K562 (cell line): ENCODE measurements around the gene HOXB6. TPM values are rescaled to one million over a fixed set of nuclear protein-coding genes. Genes with fewer than 3 reads are reported as not detected.
A peak's percentile ranks its signal among the peaks of the same experiment; 100 is the strongest.

ENCODE experiments used
- ATAC-seq: fragments of 200-7000 bp; cut with Tn5 transposase; 3 replicates; pipeline ENCODE4 v1.9.1; 2020; ENCODE audit warnings: moderate library complexity
- BruUV-seq: library from RNA; stranded (reverse); fragments of 400-500 nt; replicated peaks from 2 replicates; lab custom pipeline; 2021; lab: Mats Ljungman, UMichigan
- CTCF ChIA-PET: fragments of 300-600 bp; formaldehyde crosslinking; extraction: SDS; loops from one replicate; lab custom pipeline; 2021; ENCODE audit warnings: low intra/inter-chr PET ratio; lab: Yijun Ruan, JAX
- POLR2A ChIA-PET: fragments of 300-600, 350-650 bp; sonication (Branson Sonifier 250); formaldehyde crosslinking; extraction: SDS; loops from one replicate; lab custom pipeline; 2021; ENCODE audit warnings: antibody characterized with exemption, inconsistent platforms; lab: Yijun Ruan, JAX
- DNase-seq, 4 experiments: peaks; one replicate each; pipeline versions ENCODE4 v3.0.0 to v3.0.0-alpha.2; 2011 to 2018; ENCODE audit warnings: low spot score in 3 of 4, mixed read lengths in 3 of 4; ENCODE audit errors: extremely low read depth in 1 of 4
- FAIRE-seq: peaks from 2 replicates; lab custom pipeline; 2011; peaks lifted over from hg19 to GRCh38; lab: Jason Lieb, UNC
- H2AFZ ChIP-seq: 2 replicates; pipeline ENCODE4 v1.6.0; 2011; ENCODE audit warnings: low read depth, low read length, control low read depth, inconsistent platforms
- H3K27ac ChIP-seq: fragments of 200-600 bp; 3 replicates; pipeline ENCODE4 v1.8.0; 2011; ENCODE audit warnings: low read depth, mild to moderate bottlenecking, control low read depth, inconsistent platforms, low read length, moderate library complexity, mixed read lengths; ENCODE audit errors: extremely low read depth
- H3K27me3 ChIP-seq, 2 experiments: fragments of 300-600 bp in 1 of 2; 2 replicates in 1 of 2; 3 replicates in 1 of 2; pipeline versions ENCODE4 v1.6.0 to v1.8.0; 2011; ENCODE audit warnings: inconsistent platforms in 2 of 2, low read length in 2 of 2, mild to moderate bottlenecking in 1 of 2, mixed read lengths in 1 of 2, moderate library complexity in 1 of 2; ENCODE audit not compliant: control insufficient read depth in 2 of 2, insufficient read depth in 2 of 2
- H3K36me3 ChIP-seq: fragments of 300-600 bp; 3 replicates; pipeline ENCODE4 v1.8.0; 2011; ENCODE audit warnings: mild to moderate bottlenecking, low read length, inconsistent platforms; ENCODE audit not compliant: control insufficient read depth, insufficient read depth
- H3K4me1 ChIP-seq, 2 experiments: fragments of 200-600 bp in 1 of 2; replicated peaks in 1 of 2; 2 replicates in 1 of 2; 3 replicates in 1 of 2; pipeline versions ENCODE4 v1.5.1 to v1.8.0; 2011; ENCODE audit warnings: inconsistent platforms in 2 of 2, low read length in 2 of 2, mild to moderate bottlenecking in 1 of 2, mixed read lengths in 1 of 2, moderate library complexity in 1 of 2; ENCODE audit not compliant: control insufficient read depth in 2 of 2, insufficient read depth in 2 of 2
- H3K4me2 ChIP-seq: 2 replicates; pipeline ENCODE4 v1.6.1; 2011; ENCODE audit warnings: low read length, control low read depth, inconsistent platforms, mixed read lengths; ENCODE audit not compliant: insufficient read depth
- H3K4me3 ChIP-seq: fragments of 200-600 bp; sonication (generic), shearing (Covaris generic); 2 replicates; pipeline ENCODE4 v1.5.1; 2016; ENCODE audit warnings: control low read depth, inconsistent platforms
- H3K79me2 ChIP-seq: fragments of 200-600 bp; 3 replicates; pipeline ENCODE4 v1.8.0; 2011; ENCODE audit warnings: low read length, inconsistent platforms; ENCODE audit not compliant: control insufficient read depth, insufficient read depth
- H3K9ac ChIP-seq, 2 experiments: 2 replicates each; pipeline versions ENCODE4 v1.6.0 to v1.6.1; 2011; ENCODE audit warnings: low read depth in 2 of 2, low read length in 2 of 2, control low read depth in 1 of 2, inconsistent platforms in 1 of 2, mild to moderate bottlenecking in 1 of 2, mixed read lengths in 1 of 2; ENCODE audit not compliant: insufficient read depth in 1 of 2
- H3K9me1 ChIP-seq: one replicate; pipeline ENCODE4 v1.6.0; 2011; ENCODE audit warnings: inconsistent platforms, mild to moderate bottlenecking, low read length, moderate library complexity; ENCODE audit not compliant: control insufficient read depth, insufficient read depth
- H3K9me3 ChIP-seq: replicated peaks from 2 replicates; pipeline ENCODE4 v1.5.1; 2011; ENCODE audit warnings: low read depth, low read length, inconsistent platforms; ENCODE audit not compliant: control insufficient read depth, insufficient read depth
- H4K20me1 ChIP-seq: replicated peaks from 2 replicates; pipeline ENCODE4 v1.6.1; 2011; ENCODE audit warnings: low read length, inconsistent platforms, mixed read lengths; ENCODE audit not compliant: control insufficient read depth, insufficient read depth
- CBFA2T3 ChIP-seq: fragments of 450-650 bp; IDR thresholded peaks from 2 replicates; pipeline ENCODE4 v1.6.1; 2017
- FOS ChIP-seq: IDR thresholded peaks from 3 replicates; pipeline ENCODE4 v1.6.1; 2011; ENCODE audit not compliant: insufficient read length; ENCODE audit errors: extremely low read depth
- HNRNPK ChIP-seq: fragments of 200-400 bp; formaldehyde crosslinking; IDR thresholded peaks from one replicate; pipeline ENCODE4 v1.6.1; 2018; ENCODE audit warnings: mild to moderate bottlenecking, low read depth, low read length; ENCODE audit not compliant: poor library complexity, severe bottlenecking
- KAT7 ChIP-seq: sonication (generic); formaldehyde crosslinking; IDR thresholded peaks from 2 replicates; pipeline ENCODE4 v1.8.0; 2022; ENCODE audit warnings: missing genetic modification reagents, mild to moderate bottlenecking, borderline replicate concordance
- SLC30A9 ChIP-seq: fragments of 250-450 bp; sonication (Bioruptor Pico); IDR thresholded peaks from 2 replicates; pipeline ENCODE4 v1.8.0; 2022; ENCODE audit warnings: mild to moderate bottlenecking, moderate library complexity
- SRSF7 ChIP-seq: fragments of 200-400 bp; formaldehyde crosslinking; optimal IDR thresholded peaks from 2 replicates; pipeline ENCODE3; 2017; ENCODE audit warnings: mild to moderate bottlenecking, low read depth, low read length
- TAL1 ChIP-seq: fragments of 450-650 bp; IDR thresholded peaks from 2 replicates; pipeline ENCODE4 v1.6.1; 2016; ENCODE audit warnings: mild to moderate bottlenecking
- TBP ChIP-seq: optimal IDR thresholded peaks from 2 replicates; pipeline ENCODE3; 2011; ENCODE audit warnings: low read depth, low read length, improper control_type of control experiment
- ZNF41 ChIP-seq: fragments of 250-450 bp; sonication (Bioruptor Pico); conservative IDR thresholded peaks from 2 replicates; pipeline ENCODE4 v1.4.0; 2020; ENCODE audit warnings: mild to moderate bottlenecking
- WGBS: fragments of 100-300 bp; shearing (Covaris generic); methylation state at CpG from one replicate; pipeline ENCODE4 v1.1.6; 2016; ENCODE audit warnings: low coverage, mixed read lengths; ENCODE audit not compliant: insufficient coverage; ENCODE audit errors: missing lambda C conversion rate; 5-methylcytosine and 5-hydroxymethylcytosine counted together
- in situ Hi-C: fragments of 300-500 bp; cut with MboI; formaldehyde crosslinking; loops from 4 replicates; pipeline ENCODE4 v1.15.0; 2018; ENCODE audit warnings: inconsistent platforms, mixed read lengths
- intact Hi-C: fragments of 100-400 bp; cut with micrococcal nuclease; formaldehyde crosslinking; loops from 2 replicates; pipeline ENCODE4 v1.14.2; 2022
- polyA plus RNA-seq, 8 experiments: library from polyadenylated mRNA; depleted of rRNA in 4 of 8; stranded (reverse) in 5 of 8; unstranded in 3 of 8; fragments of >200 nt; fragmentation: Nextera tagmentation in 2 of 8; fragmentation: Illumina TruSeq in 1 of 8; extraction: Ambion mirVana in 2 of 8; extraction: Trizol in 1 of 8; gene quantifications; 2 replicates each; pipeline versions ENCODE4 v1.2.1 to v1.2.3, GENCODE V29; 2011 to 2014; ENCODE audit warnings: inconsistent platforms in 1 of 8, missing spikeins in 1 of 8
- total RNA-seq, 7 experiments: library from RNA; depleted of rRNA in 6 of 7; stranded (reverse); fragments of >200 nt in 6 of 7; fragmentation: Illumina TruSeq in 2 of 7; extraction: Trizol in 2 of 7; gene quantifications; 2 replicates each; pipeline versions ENCODE4 v1.2.1 to v1.2.3, GENCODE V29; 2011 to 2021; ENCODE audit warnings: low replicate concordance in 1 of 7
- TF ChIP-seq, protein P1 (sequence below): fragments of 250-450 bp; sonication (Bioruptor Pico); IDR thresholded peaks from 2 replicates; pipeline ENCODE4 v1.5.0; 2020; ENCODE audit warnings: mild to moderate bottlenecking, borderline replicate concordance
- TF ChIP-seq, protein P2 (sequence below): IDR thresholded peaks from 2 replicates; pipeline ENCODE4 v1.6.1; 2011; ENCODE audit not compliant: insufficient read length; ENCODE audit errors: extremely low read depth

Gene HOXB6
- total and polyA plus RNA-seq, 9 of the 15 experiments (the other 6 are each of a cell fraction or from before 2014, with no cell fraction given): 1.2 to 14.8 (median 4.9) TPM

DNA sequence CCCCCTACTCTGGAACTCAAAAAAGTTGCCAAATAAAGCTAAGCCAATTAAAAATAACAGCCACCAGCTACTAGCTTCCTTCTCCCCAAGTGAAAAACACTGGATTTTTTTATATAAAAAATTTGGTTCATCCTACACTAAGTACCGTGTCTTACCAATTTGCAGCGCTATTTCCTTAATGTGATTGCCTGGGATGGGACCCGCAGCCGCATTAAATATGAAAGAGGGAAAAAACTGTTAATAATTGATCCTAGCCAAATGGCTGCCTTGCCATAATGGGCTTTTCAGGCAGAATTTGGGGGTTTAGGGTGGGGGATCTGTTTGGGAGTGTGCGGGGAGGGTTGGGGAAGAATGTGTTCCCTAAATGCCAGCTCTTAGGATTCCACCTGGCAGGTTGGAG is 19.3 kb upstream of the HOXB6 start:
- TF ChIP-seq KAT7 (CRISPR knock-in tag): 0 out of 2 replicates have a peak, but pooled peaks have one; percentile 40
- TF ChIP-seq ZNF41 (CRISPR knock-in tag): no peak
- TF ChIP-seq, all 486 proteins: peak for 1
- H3K27me3 ChIP-seq: no peaks in the 10 kb centered on the region
- peak overlapping the region; percentile 99 to 100 for H3K9ac ChIP-seq
- ChIA-PET CTCF (interaction anchor here (0.6 kb wide), 1 partner anchor 197 kb away, joined by 4 read pairs; no protein-coding TSS in a partner anchor), POLR2A (interaction anchor here (0.6 to 4.0 kb wide), 16 partner anchors 8 to 574 kb away, joined by 3 to 43 read pairs (median 4); partner anchors contain the start of genes HOXB5 and SNX11)
- H3K79me2 ChIP-seq: peaks cover 94% of the 10 kb centered on the region
- FAIRE-seq (no peak), ATAC-seq (no peak), DNase-seq (no peak)
- WGBS: 2% methylated on average over 5 of the region's 5 CpGs
- H2AFZ ChIP-seq: no peak overlapping the region
- intact Hi-C loops: no loop called here
- peaks cover 51% of the 10 kb centered on the region for H4K20me1 ChIP-seq
- peak overlapping the region; percentile 97 for H3K4me3 ChIP-seq
- H3K4me1 ChIP-seq: peaks cover 51 to 65% of the 10 kb centered on the region in 2 experiments
- H3K4me2 ChIP-seq: peak overlapping the region; percentile 65
- peak overlapping the region; percentile 99 for H3K27ac ChIP-seq
- BruUV-seq: no TSS peak
- no peaks in the 10 kb centered on the region for H3K9me1 ChIP-seq
- peaks cover 51% of the 10 kb centered on the region for H3K36me3 ChIP-seq
- in situ Hi-C loops: loop anchor here (10.0 kb wide), 1 partner anchor 589 kb away; the partner anchor contains the start of gene COPZ2
- H3K9me3 ChIP-seq: no peaks in the 10 kb centered on the region

DNA sequence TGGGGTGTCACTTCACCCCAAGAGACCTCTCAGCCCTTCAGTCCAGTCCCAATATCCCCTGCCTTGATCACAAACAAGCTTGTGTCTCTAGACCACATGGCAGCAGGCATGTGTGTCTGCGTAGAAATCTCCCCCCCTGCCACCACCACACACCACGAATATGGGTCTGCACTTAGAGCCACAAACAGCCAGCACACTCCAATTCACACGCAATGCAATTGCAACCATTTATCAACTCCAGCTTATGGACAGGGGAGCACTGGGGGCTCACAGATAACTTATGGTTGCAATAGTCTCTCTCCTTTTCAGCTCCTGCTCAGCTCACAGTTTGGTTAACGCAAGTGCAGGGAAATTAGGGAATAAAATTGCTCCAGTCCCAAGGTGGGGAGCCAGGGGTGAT is 18.8 kb upstream of the HOXB6 start:
- ChIA-PET POLR2A (interaction anchor here (0.6 to 3.3 kb wide), 14 partner anchors 9 to 573 kb away, joined by 3 to 21 read pairs (median 4); partner anchors contain the start of genes HOXB5 and SNX11), CTCF (interaction anchor here (0.6 kb wide), 1 partner anchor 198 kb away, joined by 4 read pairs; no protein-coding TSS in a partner anchor)
- no peaks in the 10 kb centered on the region for H3K9me3 ChIP-seq
- H3K27me3 ChIP-seq: no peaks in the 10 kb centered on the region
- H2AFZ ChIP-seq: no peak overlapping the region
- peak overlapping the region; percentile 97 for H3K4me3 ChIP-seq
- in situ Hi-C loops: loop anchor here (10.0 kb wide), 1 partner anchor 589 kb away; the partner anchor contains the start of gene COPZ2
- peak overlapping the region; percentile 87 to 100; a peak in 3 of 4 replicates for H3K9ac ChIP-seq
- peaks cover 51% of the 10 kb centered on the region for H4K20me1 ChIP-seq
- H3K4me2 ChIP-seq: peak overlapping the region; percentile 65
- intact Hi-C loops: no loop called here
- peaks cover 46 to 65% of the 10 kb centered on the region in 2 experiments for H3K4me1 ChIP-seq
- peaks cover 51% of the 10 kb centered on the region for H3K36me3 ChIP-seq
- peaks cover 91% of the 10 kb centered on the region for H3K79me2 ChIP-seq
- ATAC-seq (no peak), DNase-seq (peak in 1 of 4 experiments; percentile 60), FAIRE-seq (no peak)
- peak overlapping the region; percentile 99 for H3K27ac ChIP-seq
- 0% methylated on average over 4 of the region's 4 CpGs for WGBS
- BruUV-seq: no TSS peak
- H3K9me1 ChIP-seq: no peaks in the 10 kb centered on the region
- TF ChIP-seq TAL1: peak; percentile 77
- TF ChIP-seq CBFA2T3: peak; percentile 73
- no peak for TF ChIP-seq SRSF7
- TF ChIP-seq, protein P1, sequence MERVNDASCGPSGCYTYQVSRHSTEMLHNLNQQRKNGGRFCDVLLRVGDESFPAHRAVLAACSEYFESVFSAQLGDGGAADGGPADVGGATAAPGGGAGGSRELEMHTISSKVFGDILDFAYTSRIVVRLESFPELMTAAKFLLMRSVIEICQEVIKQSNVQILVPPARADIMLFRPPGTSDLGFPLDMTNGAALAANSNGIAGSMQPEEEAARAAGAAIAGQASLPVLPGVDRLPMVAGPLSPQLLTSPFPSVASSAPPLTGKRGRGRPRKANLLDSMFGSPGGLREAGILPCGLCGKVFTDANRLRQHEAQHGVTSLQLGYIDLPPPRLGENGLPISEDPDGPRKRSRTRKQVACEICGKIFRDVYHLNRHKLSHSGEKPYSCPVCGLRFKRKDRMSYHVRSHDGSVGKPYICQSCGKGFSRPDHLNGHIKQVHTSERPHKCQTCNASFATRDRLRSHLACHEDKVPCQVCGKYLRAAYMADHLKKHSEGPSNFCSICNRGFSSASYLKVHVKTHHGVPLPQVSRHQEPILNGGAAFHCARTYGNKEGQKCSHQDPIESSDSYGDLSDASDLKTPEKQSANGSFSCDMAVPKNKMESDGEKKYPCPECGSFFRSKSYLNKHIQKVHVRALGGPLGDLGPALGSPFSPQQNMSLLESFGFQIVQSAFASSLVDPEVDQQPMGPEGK: no peak
- no peak for TF ChIP-seq SLC30A9 (CRISPR knock-in tag)
- TF ChIP-seq HNRNPK: no peak
- no peak for TF ChIP-seq FOS
- peak; percentile 30 for TF ChIP-seq TBP
- TF ChIP-seq, protein P2, sequence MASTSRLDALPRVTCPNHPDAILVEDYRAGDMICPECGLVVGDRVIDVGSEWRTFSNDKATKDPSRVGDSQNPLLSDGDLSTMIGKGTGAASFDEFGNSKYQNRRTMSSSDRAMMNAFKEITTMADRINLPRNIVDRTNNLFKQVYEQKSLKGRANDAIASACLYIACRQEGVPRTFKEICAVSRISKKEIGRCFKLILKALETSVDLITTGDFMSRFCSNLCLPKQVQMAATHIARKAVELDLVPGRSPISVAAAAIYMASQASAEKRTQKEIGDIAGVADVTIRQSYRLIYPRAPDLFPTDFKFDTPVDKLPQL: no peak
